WTC11 (cell line): ENCODE data around the gene PLD3. TPM values are rescaled to one million over a fixed set of nuclear protein-coding genes. Genes with fewer than 3 reads are reported as not detected.

ENCODE experiments used
- ATAC-seq: fragments of 200-7000 bp; cut with Tn5 transposase; 2 replicates; pipeline ENCODE4 v1.10.0; 2021; ENCODE audit warnings: mild to moderate bottlenecking, moderate library complexity
- CTCF ChIA-PET: fragments of 300-600 bp; sonication (Branson Sonifier 250); formaldehyde crosslinking; loops from one replicate; lab custom pipeline; 2021; ENCODE audit warnings: antibody characterized with exemption; lab: Charles Lee
- POLR2A ChIA-PET: fragments of 350-600 bp; sonication (Branson Sonifier 250); formaldehyde crosslinking; loops from one replicate; lab custom pipeline; 2021; ENCODE audit warnings: antibody characterized with exemption; lab: Charles Lee
- DNase-seq: peaks from one replicate; pipeline ENCODE4 v3.0.0; 2021; ENCODE audit warnings: low spot score
- H3K27ac Mint-ChIP-seq: 2 replicates; pipeline ENCODE4 v1.8.0; 2021; ENCODE audit warnings: mixed read lengths
- H3K27me3 Mint-ChIP-seq: 2 replicates; pipeline ENCODE4 v1.8.0; 2021; ENCODE audit warnings: low read depth, mild to moderate bottlenecking, moderate library complexity, mixed read lengths
- H3K36me3 Mint-ChIP-seq: 2 replicates; pipeline ENCODE4 v1.8.0; 2021; ENCODE audit warnings: mixed read lengths
- H3K4me1 Mint-ChIP-seq: 2 replicates; pipeline ENCODE4 v1.8.0; 2022; ENCODE audit warnings: mixed read lengths
- H3K4me3 Mint-ChIP-seq: 2 replicates; pipeline ENCODE4 v1.8.0; 2021; ENCODE audit warnings: mild to moderate bottlenecking, moderate library complexity, mixed read lengths
- H3K9me3 Mint-ChIP-seq: 2 replicates; pipeline ENCODE4 v1.8.0; 2021; ENCODE audit warnings: mixed read lengths
- CDX4 ChIP-seq: fragments of 250-450 bp; sonication (Bioruptor Pico); IDR thresholded peaks from 2 replicates; pipeline ENCODE4 v1.9.0; 2021; ENCODE audit warnings: moderate library complexity, mild to moderate bottlenecking, inconsistent platforms, borderline replicate concordance
- CREB1 ChIP-seq: sonication (generic); formaldehyde crosslinking; IDR thresholded peaks from 2 replicates; pipeline ENCODE4 v1.8.0; 2023; ENCODE audit warnings: mild to moderate bottlenecking, missing genetic modification reagents
- CTCF ChIP-seq: fragments of 200-600 bp; IDR thresholded peaks from 2 replicates; pipeline ENCODE4 v1.8.0; 2022; ENCODE audit warnings: antibody characterized with exemption
- E2F4 ChIP-seq: sonication (generic); formaldehyde crosslinking; IDR thresholded peaks from 2 replicates; pipeline ENCODE4 v1.8.1; 2022; ENCODE audit warnings: low read depth, mild to moderate bottlenecking, moderate library complexity, missing genetic modification reagents, borderline replicate concordance
- ESRRA ChIP-seq: sonication (generic); formaldehyde crosslinking; IDR thresholded peaks from 2 replicates; pipeline ENCODE4 v1.8.1; 2022; ENCODE audit warnings: mild to moderate bottlenecking, missing genetic modification reagents, borderline replicate concordance
- HMGA2 ChIP-seq: fragments of 250-450 bp; sonication (Bioruptor Pico); IDR thresholded peaks from 2 replicates; pipeline ENCODE4 v1.4.0; 2021; ENCODE audit warnings: mild to moderate bottlenecking, moderate library complexity
- MAX ChIP-seq: sonication (generic); formaldehyde crosslinking; IDR thresholded peaks from 2 replicates; pipeline ENCODE4 v1.8.0; 2022; ENCODE audit warnings: mild to moderate bottlenecking, missing genetic modification reagents
- NR2C2 ChIP-seq: sonication (generic); formaldehyde crosslinking; IDR thresholded peaks from 2 replicates; pipeline ENCODE4 v1.8.0; 2022; ENCODE audit warnings: mild to moderate bottlenecking, missing genetic modification reagents
- RELA ChIP-seq: sonication (generic); formaldehyde crosslinking; IDR thresholded peaks from 2 replicates; pipeline ENCODE4 v1.8.1; 2022; ENCODE audit warnings: missing genetic modification reagents, mild to moderate bottlenecking, borderline replicate concordance
- TEAD4 ChIP-seq: sonication (generic); formaldehyde crosslinking; IDR thresholded peaks from 2 replicates; pipeline ENCODE4 v1.8.0; 2022; ENCODE audit warnings: mild to moderate bottlenecking, missing genetic modification reagents
- TP53 ChIP-seq: sonication (generic); formaldehyde crosslinking; IDR thresholded peaks from 2 replicates; pipeline ENCODE4 v1.8.1; 2023; ENCODE audit warnings: mild to moderate bottlenecking, missing genetic modification reagents
- USF2 ChIP-seq: sonication (generic); formaldehyde crosslinking; IDR thresholded peaks from 2 replicates; pipeline ENCODE4 v1.8.1; 2023; ENCODE audit warnings: mild to moderate bottlenecking, missing genetic modification reagents, moderate library complexity
- ZNF281 ChIP-seq: sonication (generic); formaldehyde crosslinking; IDR thresholded peaks from 2 replicates; pipeline ENCODE4 v1.8.0; 2023; ENCODE audit warnings: mild to moderate bottlenecking, missing genetic modification reagents
- ZNF416 ChIP-seq: fragments of 250-450 bp; sonication (Bioruptor Pico); IDR thresholded peaks from 2 replicates; pipeline ENCODE4 v1.9.0; 2021; ENCODE audit warnings: mild to moderate bottlenecking, inconsistent platforms
- ZNF423 ChIP-seq: fragments of 250-450 bp; sonication (Bioruptor Pico); IDR thresholded peaks from 2 replicates; pipeline ENCODE4 v2.1.2; 2022; ENCODE audit warnings: mild to moderate bottlenecking, moderate library complexity
- ZNF671 ChIP-seq: fragments of 250-450 bp; sonication (Bioruptor Pico); IDR thresholded peaks from 2 replicates; pipeline ENCODE4 v1.8.0; 2021; ENCODE audit warnings: mild to moderate bottlenecking
- ZSCAN18 ChIP-seq: fragments of 250-450 bp; sonication (Bioruptor Pico); IDR thresholded peaks from 2 replicates; pipeline ENCODE4 v2.1.2; 2022; ENCODE audit warnings: mild to moderate bottlenecking, moderate library complexity
- total RNA-seq: library from RNA; stranded (reverse); gene quantifications from 3 replicates; pipeline ENCODE4 v1.2.3, GENCODE V29; 2021

Gene PLD3
- total RNA-seq, 1 experiment from 2014 or later = 190 TPM

GRCh38 chr19:40394816-40395210 lies 46.3 kb downstream of the PLD3 start (continued):
- TF ChIP-seq CDX4 (CRISPR knock-in tag) = no peak

GRCh38 chr19:40395956-40396355 lies 47.5 kb downstream of the PLD3 start:
- CTCF ChIA-PET = interaction anchor here (0.5 to 2.0 kb wide), 6 partner anchors 10 to 91 kb away, joined by 3 to 12 read pairs (median 5); partner anchors contain the start of gene BLVRB

GRCh38 chr19:40396886-40397567 lies 48.5 kb downstream of the PLD3 start:
- peaks cover 37% of the 10 kb centered on the region for H3K27me3 Mint-ChIP-seq
- no peak overlapping the region for H3K4me3 Mint-ChIP-seq
- DNase-seq (no peak), ATAC-seq (no peak)
- peaks cover 6% of the 10 kb centered on the region for H3K4me1 Mint-ChIP-seq
- POLR2A ChIA-PET = interaction anchor here (1.1 kb wide), 1 partner anchor 46 kb away, joined by 3 read pairs; no protein-coding TSS in a partner anchor
- H3K9me3 Mint-ChIP-seq = no peaks in the 10 kb centered on the region
- H3K27ac Mint-ChIP-seq = no peak overlapping the region
- CTCF ChIA-PET = interaction anchor here (0.7 to 1.6 kb wide), 5 partner anchors 14 to 92 kb away, joined by 3 to 6 read pairs (median 5); partner anchors contain the start of gene BLVRB
- no peak for TF ChIP-seq ZNF423 (CRISPR knock-in tag)
- no peaks in the 10 kb centered on the region for H3K36me3 Mint-ChIP-seq

More at GRCh38 chr19:40395956-40396355, 47.5 kb downstream of the PLD3 start:
- TF ChIP-seq USF2 (CRISPR knock-in tag) = no peak
- no peak for TF ChIP-seq CDX4 (CRISPR knock-in tag)
- no peak for TF ChIP-seq ESRRA (CRISPR knock-in tag)
- TF ChIP-seq TP53 (CRISPR knock-in tag) = no peak
- TF ChIP-seq CREB1 (CRISPR knock-in tag) = no peak
- no peak for TF ChIP-seq NR2C2 (CRISPR knock-in tag)
- TF ChIP-seq MAX = no peak
- TF ChIP-seq ZNF416 (CRISPR knock-in tag) = no peak
- TF ChIP-seq RELA = no peak
- TF ChIP-seq ZSCAN18 (CRISPR knock-in tag) = no peak
- H3K4me1 Mint-ChIP-seq = peaks cover 6% of the 10 kb centered on the region
- ATAC-seq (no peak), DNase-seq (no peak)
- H3K9me3 Mint-ChIP-seq = no peaks in the 10 kb centered on the region
- POLR2A ChIA-PET = no interaction called here
- peaks cover 37% of the 10 kb centered on the region for H3K27me3 Mint-ChIP-seq
- no peak overlapping the region for H3K27ac Mint-ChIP-seq
- no peaks in the 10 kb centered on the region for H3K36me3 Mint-ChIP-seq
- no peak overlapping the region for H3K4me3 Mint-ChIP-seq

- ChIA-PET POLR2A (interaction anchor here (1.1 kb wide), 1 partner anchor 46 kb away, joined by 3 read pairs; no protein-coding TSS in a partner anchor), CTCF (interaction anchor here (1.1 to 1.3 kb wide), 2 partner anchors 23 to 92 kb away, joined by 5 to 6 read pairs; no protein-coding TSS in a partner anchor)
- H3K27me3 Mint-ChIP-seq = peaks cover 37% of the 10 kb centered on the region
- no peaks in the 10 kb centered on the region for H3K9me3 Mint-ChIP-seq
- no peak for ATAC-seq
- H3K4me3 Mint-ChIP-seq = no peak overlapping the region
- H3K4me1 Mint-ChIP-seq = peaks cover 6% of the 10 kb centered on the region
- DNase-seq = no peak
- H3K27ac Mint-ChIP-seq = no peak overlapping the region
- H3K36me3 Mint-ChIP-seq = no peaks in the 10 kb centered on the region
- no peak for TF ChIP-seq ZNF671 (CRISPR knock-in tag)
- TF ChIP-seq USF2 (CRISPR knock-in tag) = no peak
- TF ChIP-seq ZNF281 = no peak
- TF ChIP-seq CTCF = no peak
- TF ChIP-seq HMGA2 = no peak
- no peak for TF ChIP-seq E2F4
- no peak for TF ChIP-seq TEAD4 (CRISPR knock-in tag)
Observed at GRCh38 chr19:40397568-40397906, 49.0 kb downstream of the PLD3 start.
